HG02840 (cell line): ENCODE results near the gene ZMYND15.

ENCODE experiments used
- ATAC-seq: cut with Tn5 transposase; IDR thresholded peaks from one replicate; pipeline ENCODE4 v1.9.1; 2021; ENCODE audit warnings: mild to moderate bottlenecking, moderate library complexity, moderate number of reproducible peaks; ENCODE audit not compliant: unreplicated experiment, low FRiP score

ZMYND15 gene

DNA sequence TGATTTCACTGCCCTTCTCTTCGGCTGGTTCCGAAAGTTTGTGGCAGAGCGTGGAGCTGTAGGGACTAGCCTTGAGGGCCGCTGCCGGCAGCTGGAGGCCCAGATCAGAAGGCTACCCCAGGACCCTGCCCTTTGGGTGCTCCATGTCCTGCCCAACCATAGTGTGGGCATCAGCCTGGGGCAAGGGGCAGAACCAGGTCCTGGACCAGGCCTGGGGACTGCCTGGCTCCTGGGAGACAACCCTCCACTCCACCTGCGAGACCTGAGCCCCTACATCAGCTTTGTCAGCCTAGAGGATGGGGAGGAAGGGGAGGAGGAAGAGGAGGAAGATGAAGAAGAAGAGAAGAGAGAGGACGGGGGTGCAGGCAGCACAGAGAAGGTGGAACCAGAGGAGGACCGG, 951 bp downstream of the ZMYND15 start:
- ATAC-seq, result no peak

DNA sequence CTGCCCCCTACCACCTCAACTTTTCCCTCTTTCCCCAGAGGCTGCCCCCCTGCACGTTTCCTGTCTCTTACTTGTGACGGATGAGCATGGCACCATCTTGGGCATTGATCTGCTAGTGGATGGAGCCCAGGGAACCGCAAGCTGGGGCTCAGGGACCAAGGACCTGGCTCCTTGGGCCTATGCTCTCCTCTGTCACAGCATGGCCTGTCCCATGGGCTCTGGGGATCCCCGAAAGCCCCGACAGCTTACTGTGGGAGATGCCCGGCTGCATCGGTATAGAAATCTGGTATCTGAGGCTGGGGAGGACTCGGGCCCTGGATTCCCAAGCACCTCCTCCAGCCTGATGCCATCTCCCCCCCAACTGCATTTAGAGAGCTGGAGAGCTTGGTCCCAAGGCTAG, 1.9 kb downstream of the ZMYND15 start:
- no peak for ATAC-seq

GRCh38 chr17:4742133-4742532, 2.5 kb downstream of the ZMYND15 start:
- no peak for ATAC-seq

DNA sequence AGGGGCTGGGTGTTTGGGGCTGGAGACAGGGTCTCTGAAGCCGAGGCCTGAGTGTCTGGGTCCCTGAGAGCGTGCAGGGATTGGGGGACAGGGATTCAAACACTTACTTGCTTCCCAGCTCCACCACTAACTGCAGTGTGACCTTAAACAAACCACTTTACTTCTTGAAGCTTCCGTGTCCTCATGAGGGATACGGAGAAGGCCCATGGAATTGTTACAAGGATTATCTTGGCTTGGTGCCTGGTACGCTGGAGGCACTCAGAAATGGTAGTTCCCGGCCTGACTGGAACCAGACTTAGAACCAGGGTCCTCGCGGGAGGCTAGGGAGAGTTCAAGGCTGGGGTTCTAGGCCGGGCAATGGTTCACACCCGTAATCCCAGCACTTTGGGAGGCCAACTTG, 3.0 kb downstream of the ZMYND15 start:
- ATAC-seq, result no peak

DNA sequence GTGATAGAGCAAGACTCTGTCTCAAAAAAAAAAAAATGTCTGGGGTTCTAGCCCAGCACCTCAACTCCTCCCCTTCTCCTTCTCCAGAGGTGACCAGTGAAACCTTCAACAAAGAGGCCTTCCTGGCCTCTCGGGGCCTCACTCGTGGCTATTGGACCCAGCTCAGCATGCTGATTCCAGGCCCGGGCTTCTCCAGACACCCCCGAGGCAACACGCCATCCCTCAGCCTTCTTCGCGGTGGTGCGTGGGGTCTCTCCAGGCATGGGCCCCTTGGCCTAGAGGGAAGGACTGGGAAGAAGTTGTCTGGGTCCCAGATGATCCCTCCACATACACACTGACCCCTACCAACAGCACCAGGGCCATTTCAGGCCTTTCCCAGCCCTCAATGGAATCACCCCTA, 3.6 kb downstream of the ZMYND15 start:
- ATAC-seq, result no peak

DNA sequence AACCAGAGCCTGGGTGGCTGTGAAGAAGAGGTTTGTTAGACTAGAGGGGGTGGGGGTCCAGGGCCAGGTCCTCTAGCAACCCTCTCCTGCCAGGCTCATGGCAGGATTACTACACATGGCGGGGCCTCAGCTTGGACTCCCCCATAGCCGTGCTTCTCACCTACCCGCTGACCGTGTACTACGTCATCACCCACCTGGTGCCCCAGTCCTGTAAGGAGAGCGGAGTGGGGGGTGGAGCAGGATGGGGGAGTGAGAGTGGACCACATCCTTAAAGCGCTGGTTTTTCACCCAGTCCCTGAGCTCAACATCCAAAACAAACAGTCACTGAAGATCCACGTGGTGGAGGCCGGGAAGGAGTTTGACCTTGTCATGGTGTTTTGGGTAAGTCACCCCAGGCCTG, 4.3 kb downstream of the ZMYND15 start:
- ATAC-seq, result no peak

DNA sequence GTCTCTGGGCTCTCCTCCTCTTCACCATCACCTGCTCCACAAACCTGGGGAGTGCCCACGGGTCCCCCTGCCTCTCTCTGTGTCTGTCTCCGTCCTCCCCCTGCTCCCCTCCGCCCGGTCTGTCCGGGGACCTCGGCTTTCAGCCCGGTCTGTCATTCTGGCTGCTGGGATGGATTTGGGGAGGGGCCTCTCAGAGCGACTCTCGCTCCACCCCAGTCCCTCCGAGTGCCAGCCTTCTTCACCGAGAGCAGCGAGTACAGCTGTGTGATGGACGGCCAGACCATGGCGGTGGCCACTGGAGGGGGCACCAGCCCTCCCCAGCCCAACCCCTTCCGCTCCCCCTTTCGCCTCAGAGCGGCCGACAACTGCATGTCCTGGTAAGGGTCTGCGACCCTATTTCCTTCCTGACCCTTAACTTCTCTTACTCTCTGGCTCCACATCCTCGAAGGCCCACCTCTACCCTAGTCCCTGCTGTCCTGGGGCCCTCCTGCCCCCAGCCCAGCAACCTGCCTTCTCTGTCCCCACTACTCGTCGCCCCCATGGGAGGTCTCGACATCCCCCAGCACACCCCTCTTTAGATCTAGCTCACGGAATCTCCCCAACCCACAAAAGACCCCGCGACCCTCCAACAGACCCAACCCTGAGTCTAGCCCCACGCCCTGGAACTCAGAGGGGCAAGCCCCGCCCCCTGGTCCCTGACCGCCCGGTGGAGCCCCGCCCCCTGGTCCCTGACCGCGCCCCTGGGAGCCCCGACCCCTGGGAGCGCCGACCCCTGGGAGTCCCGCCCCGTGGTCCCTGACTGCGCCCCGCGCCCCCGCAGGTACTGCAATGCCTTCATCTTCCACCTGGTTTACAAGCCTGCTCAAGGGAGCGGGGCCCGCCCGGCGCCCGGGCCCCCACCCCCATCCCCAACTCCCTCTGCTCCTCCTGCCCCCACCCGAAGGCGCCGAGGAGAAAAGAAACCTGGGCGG, 5.7 kb downstream of the ZMYND15 start:
- ATAC-seq, result no peak

DNA sequence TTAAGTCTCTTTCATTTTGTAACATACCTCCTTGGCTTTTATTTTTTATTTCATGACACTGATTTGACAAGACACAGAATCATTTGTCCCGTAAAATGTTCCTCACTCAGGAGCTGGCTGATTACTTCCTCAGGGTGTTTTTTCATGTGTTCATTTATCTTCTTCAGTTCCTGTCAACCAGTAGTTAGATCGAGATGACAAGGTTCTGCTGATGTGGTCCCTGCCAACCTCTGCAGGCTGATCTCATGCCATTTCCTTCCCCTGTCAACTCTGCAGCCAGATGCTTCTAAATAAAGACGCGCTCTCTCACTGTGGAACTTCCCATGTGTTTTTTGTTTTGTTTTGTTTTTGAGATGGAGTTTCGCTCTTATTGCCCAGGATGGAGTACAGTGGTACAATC, 8.2 kb downstream of the ZMYND15 start:
- ATAC-seq, result no peak

GRCh38 chr17:4748686-4749085, 9.1 kb downstream of the ZMYND15 start:
- no peak for ATAC-seq

DNA sequence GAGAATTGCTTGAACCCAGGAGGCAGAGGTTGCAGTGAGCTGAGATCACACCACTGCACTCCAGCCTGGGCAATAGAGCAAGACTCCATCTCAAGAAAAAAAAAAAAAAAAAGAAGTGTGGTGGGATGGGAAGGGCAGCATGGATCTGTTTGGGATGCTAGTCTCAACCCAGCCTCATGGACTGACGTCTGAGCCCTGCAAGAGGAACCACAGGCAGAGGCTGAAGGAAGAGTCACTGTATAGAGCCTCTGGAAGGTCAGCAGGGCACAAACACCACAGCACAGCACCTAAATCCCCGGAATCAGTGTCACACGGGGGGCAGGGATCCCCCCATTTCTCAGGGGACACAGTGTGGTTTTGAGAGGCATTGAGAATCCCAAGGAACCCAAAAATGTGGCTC, 11.0 kb downstream of the ZMYND15 start:
- no peak for ATAC-seq

- no peak for ATAC-seq
Observed at GRCh38 chr17:4751932-4752331, 12.3 kb downstream of the ZMYND15 start.

DNA sequence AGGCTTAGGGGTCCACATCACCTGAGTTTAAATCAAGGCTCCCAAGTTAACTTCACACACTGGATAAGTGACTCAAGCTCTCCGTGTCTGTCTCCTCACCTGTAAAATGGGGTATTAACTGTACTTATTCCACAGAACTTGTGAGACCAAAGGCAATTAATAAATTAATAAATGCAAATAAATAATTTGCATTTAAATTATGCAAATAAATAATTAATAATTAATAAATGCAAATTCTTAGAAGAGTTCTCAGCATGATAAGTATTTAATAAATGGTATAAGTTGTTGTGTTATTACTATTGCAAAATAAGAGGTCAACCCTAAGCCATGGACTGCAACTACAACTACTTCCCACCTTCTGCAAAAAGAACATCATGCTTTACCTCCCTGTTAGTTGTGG, 13.8 kb downstream of the ZMYND15 start:
- no peak for ATAC-seq

DNA sequence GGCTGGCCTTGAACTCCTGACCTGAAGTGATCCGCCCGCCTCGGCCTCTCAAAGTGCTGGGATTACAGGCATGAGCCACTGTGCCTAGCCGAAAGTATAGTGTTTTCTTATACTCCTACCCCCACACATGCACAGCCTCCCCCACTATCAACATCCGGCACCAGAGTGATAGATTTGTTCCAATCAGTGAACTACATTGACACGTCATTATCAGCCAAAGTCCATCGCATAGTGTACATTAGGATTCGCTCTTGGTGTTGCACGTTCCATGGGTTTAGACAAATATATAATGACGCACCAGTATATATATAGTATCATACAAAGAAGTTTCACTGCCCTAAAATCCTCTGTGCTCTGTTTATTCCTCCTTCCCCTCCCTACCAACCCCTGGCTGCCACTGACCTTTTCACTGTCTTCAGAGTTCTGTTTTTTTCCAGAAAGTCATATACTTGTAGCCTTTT, 20.2 kb downstream of the ZMYND15 start:
- ATAC-seq, result no peak

GRCh38 chr17:4764595-4764994, 25.0 kb downstream of the ZMYND15 start:
- ATAC-seq, result no peak

- no peak for ATAC-seq
Observed at GRCh38 chr17:4766201-4766600, 26.6 kb downstream of the ZMYND15 start.

DNA sequence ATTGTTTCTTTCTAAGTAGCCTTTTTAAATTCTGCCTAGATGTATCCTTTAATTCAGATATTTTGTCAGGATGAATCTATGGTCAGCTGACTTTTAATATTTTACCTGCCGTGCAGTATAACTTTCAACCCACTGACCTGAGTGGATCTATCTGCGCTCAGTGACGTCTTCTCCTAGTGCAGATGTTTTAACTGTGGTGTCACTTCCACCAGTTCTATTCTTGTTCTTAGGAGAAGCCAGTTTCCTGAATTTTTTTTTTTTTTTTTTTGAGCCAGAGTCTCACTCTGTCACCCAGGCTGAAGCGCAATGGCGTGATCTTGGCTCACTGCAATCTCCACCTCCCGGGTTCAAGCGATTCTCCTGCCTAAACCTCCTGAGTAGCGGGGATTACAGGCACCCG, 27.1 kb downstream of the ZMYND15 start:
- ATAC-seq, result no peak

DNA sequence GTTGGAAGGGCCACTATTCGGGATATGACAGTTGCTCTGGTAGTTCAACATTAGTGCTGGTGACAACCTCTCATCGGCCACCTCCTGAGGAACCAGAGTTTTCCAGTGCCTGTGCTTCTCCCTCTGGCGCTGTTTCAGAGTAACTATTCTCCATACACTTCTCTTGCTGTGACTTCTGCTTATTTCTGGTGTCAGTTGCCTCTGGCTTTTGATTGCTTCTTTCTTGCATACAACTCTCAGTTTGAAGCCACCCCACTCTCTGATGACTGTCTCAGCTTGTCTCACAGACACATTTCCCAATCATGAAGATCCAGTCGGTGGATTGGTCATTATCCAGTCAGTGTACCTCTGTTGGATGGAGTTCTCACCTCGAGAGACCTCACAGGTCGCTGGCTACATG, 28.7 kb downstream of the ZMYND15 start:
- no peak for ATAC-seq

DNA sequence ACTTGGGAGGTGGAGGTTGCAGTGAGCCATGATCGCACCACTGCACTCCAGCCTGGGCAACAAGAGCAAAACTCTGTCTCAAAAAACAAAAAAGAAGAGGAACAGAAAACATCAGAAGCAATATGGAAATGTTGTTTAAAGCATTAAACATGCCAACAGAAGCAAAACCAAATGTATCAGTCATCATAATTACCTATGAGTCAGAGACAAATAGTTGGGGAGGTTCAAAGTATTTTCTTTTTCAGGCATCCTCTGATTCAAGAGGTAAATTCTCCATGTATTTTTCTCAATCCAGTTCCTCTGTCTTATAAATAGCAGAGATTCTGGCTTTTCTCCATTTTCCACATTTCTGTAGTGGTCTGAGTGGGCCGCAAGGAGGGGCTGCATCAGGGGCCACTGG, 30.0 kb downstream of the ZMYND15 start:
- no peak for ATAC-seq

- ATAC-seq, result no peak
Observed at GRCh38 chr17:4771519-4772234, 32.0 kb downstream of the ZMYND15 start, which contains the start of gene TM4SF5. Gene TM4SF5 (plus strand): TSS chr17:4771886. CDS start chr17:4771923, 37 bp downstream.

DNA sequence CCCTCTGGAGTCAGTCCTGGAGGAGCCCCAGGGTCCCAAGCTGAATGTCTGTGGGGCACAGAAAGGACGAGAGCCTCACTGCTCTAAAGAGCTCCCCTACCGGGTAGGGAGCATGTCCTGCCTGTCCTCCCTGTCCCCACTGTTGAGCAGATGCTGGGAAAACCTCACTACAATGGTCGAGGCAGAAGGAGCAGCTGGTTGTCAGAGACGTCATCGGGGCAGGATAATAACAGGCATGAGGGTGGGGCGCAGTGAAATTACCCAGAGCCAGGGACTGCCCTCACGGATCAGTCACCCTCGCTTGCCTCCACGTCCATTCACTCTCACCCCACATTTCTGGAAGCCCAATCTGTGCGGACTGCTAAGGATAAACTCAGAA, 32.6 kb downstream of the ZMYND15 start:
- no peak for ATAC-seq

GRCh38 chr17:4777969-4778760, 38.5 kb downstream of the ZMYND15 start:
- no peak for ATAC-seq
